GM23338 (cell line): Measurements from ENCODE around the gene CRACR2A. TPM values are rescaled to one million over a fixed set of nuclear protein-coding genes. Genes with fewer than 3 reads are reported as not detected.

Source experiments
- ATAC-seq: fragments of 200-7000 bp; cut with Tn5 transposase; 3 replicates; pipeline ENCODE4 v1.9.1; 2020
- DNase-seq: peaks from one replicate; pipeline ENCODE4 v3.0.0-alpha.2; 2015; ENCODE audit warnings: low spot score
- H2AFZ ChIP-seq: fragments of 200-600 bp; sonication (generic); 2 replicates; pipeline ENCODE4 v1.8.0; 2016; ENCODE audit warnings: antibody characterized with exemption, mild to moderate bottlenecking, moderate library complexity
- H3F3A ChIP-seq: fragments of 200-600 bp; sonication (generic); replicated peaks from 2 replicates; pipeline ENCODE4 v1.8.0; 2017; ENCODE audit warnings: antibody characterized with exemption, mixed run types, low read depth
- H3K27ac ChIP-seq: fragments of 200-600 bp; sonication (generic); 2 replicates; pipeline ENCODE4 v1.6.1; 2016; ENCODE audit warnings: low read depth
- H3K27me3 ChIP-seq: fragments of 200-600 bp; sonication (generic); 2 replicates; pipeline ENCODE4 v1.8.0; 2016; ENCODE audit warnings: mild to moderate bottlenecking, mixed run types, moderate library complexity; ENCODE audit not compliant: insufficient read depth
- H3K36me3 ChIP-seq: fragments of 200-600 bp; sonication (generic); 2 replicates; pipeline ENCODE4 v1.8.0; 2016; ENCODE audit warnings: mild to moderate bottlenecking; ENCODE audit not compliant: insufficient read depth
- H3K4me1 ChIP-seq: fragments of 200-600 bp; sonication (generic); 2 replicates; pipeline ENCODE4 v1.8.0; 2016; ENCODE audit warnings: mild to moderate bottlenecking, moderate library complexity; ENCODE audit not compliant: insufficient read depth
- H3K4me2 ChIP-seq: fragments of 200-600 bp; sonication (generic); 2 replicates; pipeline ENCODE4 v1.7.1; 2017; ENCODE audit warnings: mixed run types
- H3K4me3 ChIP-seq: fragments of 200-600 bp; sonication (generic); 2 replicates; pipeline ENCODE4 v1.6.1; 2016; ENCODE audit warnings: mixed run types
- H3K79me2 ChIP-seq: fragments of 200-600 bp; sonication (generic); replicated peaks from 2 replicates; pipeline ENCODE4 v1.8.0; 2017; ENCODE audit warnings: mild to moderate bottlenecking; ENCODE audit not compliant: insufficient read depth
- H3K9me2 ChIP-seq: fragments of 200-600 bp; sonication (generic); 2 replicates; pipeline ENCODE4 v1.8.0; 2017; ENCODE audit not compliant: insufficient read depth
- H4K20me1 ChIP-seq: fragments of 200-600 bp; sonication (generic); replicated peaks from 2 replicates; pipeline ENCODE4 v1.8.0; 2017; ENCODE audit warnings: mild to moderate bottlenecking; ENCODE audit not compliant: insufficient read depth
- H3K27ac Mint-ChIP-seq: 2 replicates; pipeline ENCODE4 v1.8.0; 2020; ENCODE audit warnings: inconsistent platforms, mild to moderate bottlenecking, moderate library complexity, mixed read lengths
- H3K27me3 Mint-ChIP-seq: 3 replicates; pipeline ENCODE4 v1.8.0; 2022; ENCODE audit warnings: low read depth, mild to moderate bottlenecking, moderate library complexity, mixed read lengths, inconsistent platforms; ENCODE audit not compliant: insufficient read depth, poor library complexity
- H3K36me3 Mint-ChIP-seq: 3 replicates; pipeline ENCODE4 v1.8.0; 2021; ENCODE audit warnings: low read depth, mild to moderate bottlenecking, inconsistent platforms, moderate library complexity, mixed read lengths
- H3K4me1 Mint-ChIP-seq: 3 replicates; pipeline ENCODE4 v1.8.0; 2020; ENCODE audit warnings: mild to moderate bottlenecking, inconsistent platforms, mixed read lengths
- H3K4me3 Mint-ChIP-seq: 3 replicates; pipeline ENCODE4 v1.8.0; 2021; ENCODE audit warnings: moderate library complexity, mild to moderate bottlenecking, inconsistent platforms, mixed read lengths
- H3K9me3 Mint-ChIP-seq: 3 replicates; pipeline ENCODE4 v1.8.0; 2020; ENCODE audit warnings: moderate library complexity, mild to moderate bottlenecking, inconsistent platforms, mixed read lengths
- CREB1 ChIP-seq: fragments of 250-450 bp; sonication (Bioruptor Pico); IDR thresholded peaks from 2 replicates; pipeline ENCODE4 v1.5.0; 2020; ENCODE audit warnings: low read depth, mild to moderate bottlenecking, moderate library complexity
- CTCF ChIP-seq, 2 experiments: fragments of 200-600 bp in 1 of 2; sonication (generic) in 1 of 2; conservative IDR thresholded peaks; 2 replicates each; pipeline versions ENCODE4 v1.5.1 to v1.6.1; 2016 to 2017; ENCODE audit warnings: antibody characterized with exemption in 2 of 2, low read depth in 2 of 2, mild to moderate bottlenecking in 2 of 2, moderate library complexity in 1 of 2
- EZH2phosphoT487 ChIP-seq: fragments of 200-600 bp; sonication (generic); IDR thresholded peaks from one replicate; pipeline ENCODE4 v1.8.1; 2018; ENCODE audit warnings: antibody characterized with exemption; ENCODE audit not compliant: unreplicated experiment
- JUNB ChIP-seq: IDR thresholded peaks from one replicate; pipeline ENCODE4 v1.6.1; 2016; ENCODE audit warnings: antibody characterized with exemption; ENCODE audit not compliant: unreplicated experiment
- NANOG ChIP-seq: IDR thresholded peaks from 2 replicates; pipeline ENCODE4 v1.6.1; 2016; ENCODE audit warnings: antibody characterized with exemption, borderline replicate concordance
- POLR2AphosphoS5 ChIP-seq: IDR thresholded peaks from 2 replicates; pipeline ENCODE4 v1.6.1; 2016; ENCODE audit warnings: antibody characterized with exemption, low read depth
- REST ChIP-seq: IDR thresholded peaks from one replicate; pipeline ENCODE4 v1.6.1; 2018; ENCODE audit warnings: antibody characterized with exemption; ENCODE audit not compliant: unreplicated experiment
- STAT1 ChIP-seq: IDR thresholded peaks from one replicate; pipeline ENCODE4 v1.6.1; 2016; ENCODE audit warnings: antibody characterized with exemption; ENCODE audit not compliant: unreplicated experiment
- ZNF114 ChIP-seq: fragments of 250-450 bp; sonication (Bioruptor Pico); IDR thresholded peaks from 2 replicates; pipeline ENCODE4 v1.5.0; 2020; ENCODE audit warnings: mild to moderate bottlenecking, moderate library complexity
- ZNF331 ChIP-seq: fragments of 250-450 bp; sonication (Bioruptor Pico); IDR thresholded peaks from 2 replicates; pipeline ENCODE4 v1.5.0; 2020; ENCODE audit warnings: low read depth, mild to moderate bottlenecking, moderate library complexity
- polyA plus RNA-seq: library from polyadenylated mRNA; unstranded; fragments of >200 nt; fragmentation: Nextera tagmentation; extraction: Ambion mirVana; gene quantifications from 2 replicates; pipeline ENCODE4 v1.2.1, GENCODE V29; 2016
- total RNA-seq: library from RNA; depleted of rRNA; stranded (reverse); fragments of >200 nt; shearing (Covaris generic); gene quantifications from 2 replicates; pipeline ENCODE4 v1.2.3, GENCODE V29; 2014

CRACR2A gene
- total and polyA plus RNA-seq, 2 experiments from 2014 or later = 1.5 to 3.0 TPM

GRCh38 chr12:3761116-3761735 is 8.3 kb upstream of the CRACR2A start:
- Mint-ChIP-seq H3K9me3 (no peaks in the 10 kb centered on the region), H3K4me3 (no peak overlapping the region), H3K36me3 (no peaks in the 10 kb centered on the region), H3K4me1 (no peaks in the 10 kb centered on the region; the same call in none of the 3 replicates), H3K27ac (no peak overlapping the region), H3K27me3 (peaks cover 3% of the 10 kb centered on the region)
- no peaks in the 10 kb centered on the region for H3K79me2 ChIP-seq
- ATAC-seq (no peak), DNase-seq (no peak)
- no peaks in the 10 kb centered on the region; the same call in 1 of the 2 replicates for H3F3A ChIP-seq
- H3K4me3 ChIP-seq = no peak overlapping the region
- no peaks in the 10 kb centered on the region for H3K4me1 ChIP-seq
- H3K27ac ChIP-seq = no peak overlapping the region
- H3K4me2 ChIP-seq = no peak overlapping the region
- H4K20me1 ChIP-seq = no peaks in the 10 kb centered on the region
- no peaks in the 10 kb centered on the region for H3K9me2 ChIP-seq
- TF ChIP-seq CREB1 (CRISPR knock-in tag) (no peak), EZH2phosphoT487 (no peak), ZNF114 (CRISPR knock-in tag) (no peak), REST (no peak), POLR2AphosphoS5 (no peak), STAT1 (no peak), ZNF331 (CRISPR knock-in tag) (no peak), NANOG (no peak), JUNB (no peak)
- H3K27me3 ChIP-seq = no peaks in the 10 kb centered on the region
- no peaks in the 10 kb centered on the region for H3K36me3 ChIP-seq
- H2AFZ ChIP-seq = 0 out of 2 replicates have a peak overlapping the region, but pooled peaks have one; percentile 14

DNA sequence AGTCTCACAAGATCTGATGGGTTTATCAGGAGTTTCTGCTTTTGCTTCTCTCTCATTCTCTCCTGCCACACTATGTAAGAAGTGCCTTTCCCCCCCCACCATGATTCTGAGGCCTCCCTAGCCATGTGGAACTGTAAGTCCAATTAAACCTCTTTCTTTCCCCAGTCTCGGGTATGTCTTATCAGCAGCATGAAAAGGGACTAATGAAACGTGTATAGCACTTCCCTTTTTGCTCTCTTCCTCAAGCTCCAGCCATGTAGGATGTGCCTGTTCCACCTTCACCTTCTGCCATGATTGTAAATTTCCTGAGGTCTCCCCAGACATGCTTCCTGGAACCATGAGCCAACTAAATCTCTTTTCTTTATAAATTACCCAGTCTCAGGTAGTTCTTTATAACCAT is 7.0 kb upstream of the CRACR2A start:
- H3K9me2 ChIP-seq = no peaks in the 10 kb centered on the region
- no peak overlapping the region for H3K27ac Mint-ChIP-seq
- H3K27ac ChIP-seq = no peak overlapping the region
- H3K27me3 Mint-ChIP-seq = peaks cover 2% of the 10 kb centered on the region
- no peaks in the 10 kb centered on the region; the same call in 2 of the 3 replicates for H3K4me1 Mint-ChIP-seq
- no peak overlapping the region for H2AFZ ChIP-seq
- no peaks in the 10 kb centered on the region for H3K4me1 ChIP-seq
- no peaks in the 10 kb centered on the region for H3K36me3 ChIP-seq
- H3F3A ChIP-seq = no peaks in the 10 kb centered on the region; the same call in 1 of the 2 replicates
- no peak overlapping the region for H3K4me2 ChIP-seq
- no peaks in the 10 kb centered on the region for H3K36me3 Mint-ChIP-seq
- H3K4me3 ChIP-seq = no peak overlapping the region
- H3K9me3 Mint-ChIP-seq = no peaks in the 10 kb centered on the region
- H3K4me3 Mint-ChIP-seq = no peak overlapping the region
- no peaks in the 10 kb centered on the region for H3K27me3 ChIP-seq
- H3K79me2 ChIP-seq = no peaks in the 10 kb centered on the region
- no peaks in the 10 kb centered on the region for H4K20me1 ChIP-seq
- no peak for ATAC-seq
- DNase-seq = no peak
- TF ChIP-seq CTCF (conservative IDR thresholded peaks at IDR 0.05; ENCODE audit: low read depth in 2 of 2) (no peak), EZH2phosphoT487 (no peak), STAT1 (no peak), JUNB (no peak), NANOG (no peak)
